Osteocyte (in vitro differentiated cells): ENCODE data around the gene KRT16. TPM values are rescaled to one million over a fixed set of nuclear protein-coding genes. Genes with fewer than 3 reads are reported as not detected.

ENCODE experiments used
- DNase-seq: peaks from one replicate; pipeline ENCODE4 v3.0.0; 2021; ENCODE audit warnings: mixed read lengths; ENCODE audit not compliant: unreplicated experiment; ENCODE audit errors: extremely low spot score
- H3K27ac Mint-ChIP-seq: one replicate; pipeline ENCODE4 v1.8.0; 2021; ENCODE audit warnings: mild to moderate bottlenecking, mixed read lengths; ENCODE audit not compliant: unreplicated experiment
- H3K27me3 Mint-ChIP-seq: one replicate; pipeline ENCODE4 v1.8.0; 2021; ENCODE audit warnings: mixed read lengths; ENCODE audit not compliant: unreplicated experiment
- H3K36me3 Mint-ChIP-seq: one replicate; pipeline ENCODE4 v1.8.0; 2021; ENCODE audit warnings: mixed read lengths; ENCODE audit not compliant: unreplicated experiment
- H3K4me1 Mint-ChIP-seq: one replicate; pipeline ENCODE4 v1.8.0; 2021; ENCODE audit warnings: mixed read lengths; ENCODE audit not compliant: unreplicated experiment
- H3K4me3 Mint-ChIP-seq: one replicate; pipeline ENCODE4 v1.8.0; 2021; ENCODE audit warnings: mild to moderate bottlenecking, moderate library complexity, mixed read lengths; ENCODE audit not compliant: unreplicated experiment
- H3K9me3 Mint-ChIP-seq: one replicate; pipeline ENCODE4 v1.8.0; 2021; ENCODE audit warnings: mixed read lengths; ENCODE audit not compliant: unreplicated experiment
- CTCF ChIP-seq: fragments of 200-600 bp; sonication (generic); IDR thresholded peaks from 2 replicates; pipeline ENCODE4 v1.5.0; 2021; ENCODE audit warnings: antibody characterized with exemption, mild to moderate bottlenecking, moderate library complexity
- total RNA-seq: library from RNA; stranded (reverse); gene quantifications from 2 replicates; pipeline ENCODE4 v1.2.1, GENCODE V29; 2021

KRT16 gene
- total RNA-seq, 1 donor from 2014 or later, result 1.4 TPM

- no peaks in the 10 kb centered on the region for H3K9me3 Mint-ChIP-seq
- H3K4me1 Mint-ChIP-seq, result no peaks in the 10 kb centered on the region
- TF ChIP-seq CTCF, result no peak
- H3K4me3 Mint-ChIP-seq, result no peak overlapping the region
- no peaks in the 10 kb centered on the region for H3K27me3 Mint-ChIP-seq
- H3K36me3 Mint-ChIP-seq, result peaks cover 2% of the 10 kb centered on the region
- H3K27ac Mint-ChIP-seq, result no peak overlapping the region
- DNase-seq, result no peak
Measured at GRCh38 chr17:41657176-41657754, 44.7 kb upstream of the KRT16 start.

- H3K27ac Mint-ChIP-seq, result no peak overlapping the region
- no peaks in the 10 kb centered on the region for H3K4me1 Mint-ChIP-seq
- H3K9me3 Mint-ChIP-seq, result no peaks in the 10 kb centered on the region
- no peak for TF ChIP-seq CTCF
- H3K36me3 Mint-ChIP-seq, result peaks cover 2% of the 10 kb centered on the region
- no peaks in the 10 kb centered on the region for H3K27me3 Mint-ChIP-seq
- no peak for DNase-seq
- no peak overlapping the region for H3K4me3 Mint-ChIP-seq
Measured at GRCh38 chr17:41656249-41657023, 43.9 kb upstream of the KRT16 start.

- Mint-ChIP-seq H3K9me3 (no peaks in the 10 kb centered on the region), H3K27ac (no peak overlapping the region), H3K27me3 (no peaks in the 10 kb centered on the region), H3K4me1 (no peaks in the 10 kb centered on the region), H3K36me3 (peaks cover 2% of the 10 kb centered on the region), H3K4me3 (no peak overlapping the region)
- TF ChIP-seq CTCF, result no peak
- no peak for DNase-seq
Measured at GRCh38 chr17:41655611-41656111, 43.1 kb upstream of the KRT16 start.

- H3K27ac Mint-ChIP-seq, result no peak overlapping the region
Measured at GRCh38 chr17:41654678-41655607, 42.4 kb upstream of the KRT16 start.

More at GRCh38 chr17:41654678-41655607, 42.4 kb upstream of the KRT16 start:
- Mint-ChIP-seq H3K4me3 (no peak overlapping the region), H3K9me3 (no peaks in the 10 kb centered on the region), H3K36me3 (peaks cover 2% of the 10 kb centered on the region), H3K4me1 (no peaks in the 10 kb centered on the region), H3K27me3 (no peaks in the 10 kb centered on the region)
- no peak for DNase-seq
- TF ChIP-seq CTCF, result no peak
